H1 (cell line): ENCODE data around the gene KPNA6. TPM values are rescaled to one million over a fixed set of nuclear protein-coding genes. Genes with fewer than 3 reads are reported as not detected.

ENCODE experiments used
- BRCA1 ChIP-seq: IDR thresholded peaks from 2 replicates; pipeline ENCODE4 v1.6.1; 2012; ENCODE audit warnings: low read depth, low read length, improper control_type of control experiment
- CHD1 ChIP-seq: IDR thresholded peaks from 2 replicates; pipeline ENCODE4 v1.6.1; 2012; ENCODE audit warnings: low read depth, low read length, improper control_type of control experiment
- KDM1A ChIP-seq: fragments of 200-600, 300-600 bp; sonication (generic); IDR thresholded peaks from 2 replicates; pipeline ENCODE4 v1.7.1; 2016; ENCODE audit warnings: mild to moderate bottlenecking, low read length, borderline replicate concordance
- PHF8 ChIP-seq: fragments of 200-600 bp; sonication (generic); conservative IDR thresholded peaks from 2 replicates; pipeline ENCODE4 v1.7.1; 2012; ENCODE audit warnings: low read depth, mild to moderate bottlenecking, inconsistent platforms, low read length, moderate library complexity
- POU5F1 ChIP-seq: IDR thresholded peaks from 2 replicates; pipeline ENCODE4 v1.6.1; 2011; ENCODE audit warnings: low read depth, mild to moderate bottlenecking, low read length, moderate library complexity
- RBBP5 ChIP-seq: IDR thresholded peaks from 2 replicates; pipeline ENCODE4 v1.7.1; 2012; ENCODE audit warnings: low read depth, mild to moderate bottlenecking, inconsistent platforms, low read length, moderate library complexity, borderline replicate concordance
- RNF2 ChIP-seq: fragments of 200-900, 300-1000 bp; sonication (generic); IDR thresholded peaks from 2 replicates; pipeline ENCODE4 v1.7.1; 2016; ENCODE audit warnings: borderline replicate concordance, low read depth, mild to moderate bottlenecking, antibody characterized with exemption, low read length; ENCODE audit not compliant: poor library complexity, severe bottlenecking; ENCODE audit errors: missing control alignments
- SP1 ChIP-seq: IDR thresholded peaks from 2 replicates; pipeline ENCODE4 v1.6.1; 2011; ENCODE audit warnings: low read depth, low read length
- TAF1 ChIP-seq: IDR thresholded peaks from 2 replicates; pipeline ENCODE4 v1.6.1; 2011; ENCODE audit warnings: mild to moderate bottlenecking, low read depth, low read length
- ZNF274 ChIP-seq: IDR thresholded peaks from 2 replicates; pipeline ENCODE4 v1.7.0; 2012; ENCODE audit warnings: low read length, borderline replicate concordance; ENCODE audit errors: extremely low read depth
- polyA plus RNA-seq, 7 experiments: library from polyadenylated mRNA; depleted of rRNA in 3 of 7; stranded (reverse) in 5 of 7; unstranded in 2 of 7; fragments of >200 nt in 5 of 7; fragments of 200-250 nt in 2 of 7; gene quantifications; 1 replicate in 5 of 7; 2 replicates in 1 of 7; 4 replicates in 1 of 7; pipeline versions ENCODE4 v1.2.1 to v1.2.3, GENCODE V29; 2011 to 2013; ENCODE audit warnings: missing spikeins in 2 of 7, mixed read lengths in 2 of 7
- total RNA-seq: library from RNA; stranded (reverse); fragmentation: NEBNext Ultra II Directional; extraction: Animal tissue kit (Norgen Biotek cat#: 25700); gene quantifications from 2 replicates; pipeline ENCODE4 v1.2.1, GENCODE V29; 2021
- TF ChIP-seq, protein P1 (sequence below), 3 experiments: IDR thresholded peaks; 1 replicate in 2 of 3; 2 replicates in 1 of 3; pipeline versions ENCODE4 v1.5.1 to v1.6.1; 2011; ENCODE audit warnings: low read length in 3 of 3, mild to moderate bottlenecking in 3 of 3, inconsistent platforms in 2 of 3, low read depth in 1 of 3, moderate library complexity in 1 of 3; ENCODE audit not compliant: insufficient read depth in 1 of 3; ENCODE audit errors: control extremely low read depth in 1 of 3

KPNA6 gene
- total and polyA plus RNA-seq, 2 of the 8 experiments (the other 6 are each of a cell fraction or from before 2014, with no cell fraction given), result 24.2 to 120 TPM

DNA sequence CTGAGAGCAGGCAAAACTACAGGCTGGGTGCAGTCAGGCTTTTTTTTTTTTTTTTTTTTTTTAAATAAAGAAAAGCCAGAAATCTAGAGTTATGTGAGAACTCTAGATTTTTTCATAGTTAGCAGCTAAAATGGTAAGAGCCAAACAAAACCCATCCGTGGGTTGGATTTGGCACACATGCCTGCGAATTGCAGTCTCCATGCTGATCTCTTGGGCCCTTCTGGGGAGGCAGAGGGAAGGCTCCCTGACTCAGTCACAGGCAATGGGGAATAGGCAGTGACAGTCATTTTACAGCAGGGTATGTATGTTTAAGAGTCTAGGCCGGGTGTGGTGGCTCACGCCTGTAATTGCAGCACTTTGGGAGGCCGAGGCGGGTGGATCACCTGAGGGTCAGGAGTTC, 74.2 kb downstream of the KPNA6 start (continued):
- TF ChIP-seq, protein P1, sequence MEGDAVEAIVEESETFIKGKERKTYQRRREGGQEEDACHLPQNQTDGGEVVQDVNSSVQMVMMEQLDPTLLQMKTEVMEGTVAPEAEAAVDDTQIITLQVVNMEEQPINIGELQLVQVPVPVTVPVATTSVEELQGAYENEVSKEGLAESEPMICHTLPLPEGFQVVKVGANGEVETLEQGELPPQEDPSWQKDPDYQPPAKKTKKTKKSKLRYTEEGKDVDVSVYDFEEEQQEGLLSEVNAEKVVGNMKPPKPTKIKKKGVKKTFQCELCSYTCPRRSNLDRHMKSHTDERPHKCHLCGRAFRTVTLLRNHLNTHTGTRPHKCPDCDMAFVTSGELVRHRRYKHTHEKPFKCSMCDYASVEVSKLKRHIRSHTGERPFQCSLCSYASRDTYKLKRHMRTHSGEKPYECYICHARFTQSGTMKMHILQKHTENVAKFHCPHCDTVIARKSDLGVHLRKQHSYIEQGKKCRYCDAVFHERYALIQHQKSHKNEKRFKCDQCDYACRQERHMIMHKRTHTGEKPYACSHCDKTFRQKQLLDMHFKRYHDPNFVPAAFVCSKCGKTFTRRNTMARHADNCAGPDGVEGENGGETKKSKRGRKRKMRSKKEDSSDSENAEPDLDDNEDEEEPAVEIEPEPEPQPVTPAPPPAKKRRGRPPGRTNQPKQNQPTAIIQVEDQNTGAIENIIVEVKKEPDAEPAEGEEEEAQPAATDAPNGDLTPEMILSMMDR (IDR thresholded peaks at IDR 0.05; ENCODE audit: control extremely low read depth in 1 of 3, insufficient read depth in 1 of 3, low read depth in 1 of 3, low read length in 3 of 3), result no peak
- TF ChIP-seq POU5F1 (no peak), BRCA1 (no peak), RBBP5 (no peak), KDM1A (no peak), ZNF274 (no peak), CHD1 (no peak), RNF2 (no peak), PHF8 (no peak), TAF1 (no peak), SP1 (no peak)
